ENCODE results near the gene CNTNAP2.

Gene CNTNAP2

DNA sequence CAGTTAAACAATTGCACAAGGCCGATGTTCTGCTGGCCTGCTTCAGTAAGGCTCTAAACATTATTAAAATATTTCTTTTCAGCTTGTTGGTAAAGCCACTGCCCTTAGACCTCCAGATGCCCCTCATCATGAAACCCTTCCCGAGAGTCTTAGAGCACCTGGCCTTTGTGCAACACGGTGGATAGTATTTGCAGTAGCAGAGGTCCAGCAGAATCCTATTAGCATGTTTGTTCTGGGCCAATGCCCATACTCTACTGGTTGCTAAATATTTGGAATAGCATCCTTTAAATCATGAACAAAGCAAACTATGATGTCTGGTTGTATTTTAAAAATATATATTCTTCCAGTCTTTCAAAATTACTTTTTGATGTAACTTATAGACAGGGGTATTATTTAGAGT, 584.6 kb downstream of the CNTNAP2 start:
- no peak for DNase-seq

GRCh38 chr7:146702898-146703297, 586.3 kb downstream of the CNTNAP2 start:
- no peak for DNase-seq

- no peak for DNase-seq
Observed at GRCh38 chr7:146709451-146710027, 592.9 kb downstream of the CNTNAP2 start.

DNA sequence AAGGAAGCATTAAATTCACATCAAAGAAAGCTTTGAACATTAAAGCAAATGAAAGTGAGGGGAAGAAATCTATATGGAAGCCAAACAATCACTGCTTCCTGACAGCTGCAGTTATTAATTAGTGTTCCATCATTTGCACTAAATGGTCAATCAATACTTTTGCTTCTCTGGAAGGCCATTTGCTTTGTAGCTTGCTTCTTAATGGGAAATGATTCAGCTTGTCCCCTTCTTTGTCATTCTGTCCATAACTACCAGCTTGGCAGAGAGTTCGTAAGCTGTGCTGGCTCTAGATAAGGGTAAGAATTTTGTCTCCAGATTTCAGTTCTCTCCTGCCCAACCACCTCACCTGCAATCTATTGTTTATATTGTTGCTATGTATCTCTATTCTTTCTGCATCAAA, 596.6 kb downstream of the CNTNAP2 start:
- no peak for DNase-seq

- DNase-seq, result no peak
Observed at GRCh38 chr7:146713934-146714333, 597.3 kb downstream of the CNTNAP2 start.

- DNase-seq, result no peak
Observed at GRCh38 chr7:146720195-146720594, 603.6 kb downstream of the CNTNAP2 start.

DNA sequence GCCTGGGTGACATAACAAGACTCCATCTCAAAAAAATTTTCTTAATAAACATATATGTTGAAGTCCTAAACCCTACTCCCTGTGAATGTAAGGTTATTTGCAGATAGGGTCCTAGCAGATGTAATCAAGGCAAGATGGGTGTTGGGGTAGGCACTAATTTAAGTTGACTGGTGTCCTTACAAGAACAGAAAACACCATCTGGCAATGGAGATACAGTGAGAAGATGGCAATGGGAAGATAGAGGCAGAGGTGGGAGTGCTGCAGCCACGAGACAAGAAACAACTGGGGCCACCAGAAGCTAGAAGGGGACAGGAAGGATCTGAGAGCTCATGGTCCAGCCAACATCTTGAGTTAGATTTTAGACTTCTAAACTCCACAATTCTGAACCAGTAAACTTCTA, 606.4 kb downstream of the CNTNAP2 start:
- DNase-seq, result no peak

DNA sequence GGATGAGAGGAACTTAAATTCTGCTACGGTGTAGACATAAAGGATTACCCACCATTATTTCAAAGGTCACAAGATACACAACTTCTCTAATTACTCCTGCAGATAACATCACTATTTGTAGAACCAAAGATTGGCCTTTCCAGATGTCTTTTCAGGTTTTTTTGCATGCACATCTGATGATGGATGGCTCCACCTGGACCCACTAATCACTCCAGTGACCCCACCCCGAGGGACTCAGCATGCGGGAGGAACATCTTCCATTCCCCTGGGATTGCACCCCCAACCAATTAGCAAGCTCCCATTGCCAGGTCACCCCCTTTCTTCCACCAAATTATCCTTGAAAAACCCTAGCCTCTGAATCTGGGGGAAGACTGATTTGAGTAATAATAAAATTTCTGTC, 608.9 kb downstream of the CNTNAP2 start:
- DNase-seq, result peak; percentile 46

DNA sequence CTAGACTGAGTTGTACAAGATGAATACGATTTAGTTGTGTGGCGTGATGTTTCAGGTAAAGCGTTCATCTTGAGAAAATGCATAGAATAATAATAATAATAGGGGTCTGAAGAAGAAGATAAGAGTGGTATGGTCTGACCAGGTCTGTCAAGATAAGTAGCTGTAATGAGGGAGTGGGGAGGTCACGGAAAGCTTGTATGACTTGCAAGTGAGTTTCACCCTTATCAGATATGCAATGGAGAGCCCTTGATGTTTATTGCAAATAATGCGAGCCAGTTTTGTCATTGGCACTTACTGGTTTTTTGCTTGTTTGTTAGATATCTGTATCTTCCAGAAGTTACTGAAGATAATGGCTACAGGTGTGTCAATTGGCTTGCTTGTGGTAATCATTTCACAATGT, 611.5 kb downstream of the CNTNAP2 start:
- DNase-seq, result no peak

- DNase-seq, result no peak
Observed at GRCh38 chr7:146728611-146729010, 612.0 kb downstream of the CNTNAP2 start.

DNA sequence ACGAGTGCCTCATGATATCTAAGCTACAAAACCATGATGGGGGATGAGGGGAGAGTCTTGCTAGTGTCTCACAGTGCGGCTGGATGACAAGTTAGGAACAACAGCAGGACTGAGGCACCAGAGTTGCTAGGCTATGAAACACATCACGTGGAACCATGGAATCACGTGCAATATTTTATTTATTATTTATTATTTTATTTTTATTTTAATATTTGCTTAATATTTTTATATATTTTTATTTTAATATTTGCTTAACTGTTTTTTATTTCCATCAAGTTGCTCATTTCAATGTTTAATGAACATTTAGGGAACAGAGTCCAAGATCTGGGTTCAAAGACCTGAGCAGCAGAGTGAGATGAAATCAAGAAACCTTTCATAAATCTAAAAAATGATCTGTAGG, 614.6 kb downstream of the CNTNAP2 start:
- no peak for DNase-seq

DNA sequence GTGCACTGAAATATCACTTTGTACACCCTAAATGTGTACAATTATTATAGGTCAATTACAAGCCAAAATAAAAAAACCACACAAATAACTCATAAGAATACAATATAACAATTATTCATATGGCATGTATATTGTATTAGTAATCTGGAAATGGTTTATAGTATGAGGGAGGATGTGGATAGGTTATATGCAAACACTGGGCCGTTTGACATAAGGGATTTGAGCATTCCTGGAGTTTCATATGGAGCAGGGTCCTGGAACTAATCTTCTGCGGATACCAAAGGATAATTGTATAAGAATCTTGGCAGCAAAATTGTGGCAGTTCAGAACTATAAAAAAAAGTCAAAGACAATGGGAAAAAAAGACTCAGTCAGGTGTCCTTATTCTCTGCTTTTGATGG, 619.4 kb downstream of the CNTNAP2 start:
- DNase-seq, result no peak

- DNase-seq, result no peak
Observed at GRCh38 chr7:146736446-146737190, 620.0 kb downstream of the CNTNAP2 start.

DNA sequence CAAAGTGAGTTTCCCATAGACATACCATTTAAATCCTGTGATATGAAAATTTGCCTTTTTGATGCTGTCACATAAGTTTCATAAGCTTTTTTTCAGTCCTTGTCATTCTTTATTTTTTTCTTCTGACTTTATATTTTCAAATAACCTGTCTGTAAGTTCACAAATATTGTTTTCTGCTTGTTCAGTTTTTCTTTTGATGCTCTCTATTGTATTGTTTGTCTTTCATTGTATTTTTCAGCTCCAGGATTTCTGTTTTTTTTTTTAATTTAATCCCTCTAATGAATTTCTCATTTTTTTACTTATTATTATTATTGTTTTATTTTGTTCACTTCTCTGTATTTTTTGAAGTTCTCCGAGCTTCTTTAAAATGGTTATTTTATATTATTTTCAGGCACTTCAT, 623.4 kb downstream of the CNTNAP2 start:
- DNase-seq, result no peak

DNA sequence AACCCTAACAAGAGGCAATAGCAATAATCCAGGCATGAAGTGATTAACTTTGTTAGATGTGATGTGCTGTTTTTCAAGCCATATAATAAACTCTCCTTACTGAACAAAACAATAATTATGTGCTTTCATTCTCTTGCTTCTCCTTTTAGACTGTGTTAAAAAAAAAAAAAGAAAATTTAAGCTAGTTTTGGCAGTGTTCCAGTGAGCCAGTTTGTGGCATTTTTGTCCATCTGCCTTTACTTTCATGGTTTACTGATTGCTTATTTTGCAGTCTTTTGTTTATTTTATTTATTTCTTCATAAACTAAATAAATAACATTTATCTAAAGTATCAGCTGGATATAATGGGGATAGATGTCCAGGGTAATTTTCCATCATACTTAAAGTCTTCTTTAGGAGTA, 625.3 kb downstream of the CNTNAP2 start:
- peak; percentile 61 for DNase-seq

- DNase-seq, result no peak
Observed at GRCh38 chr7:146754385-146754784, 637.8 kb downstream of the CNTNAP2 start.

DNA sequence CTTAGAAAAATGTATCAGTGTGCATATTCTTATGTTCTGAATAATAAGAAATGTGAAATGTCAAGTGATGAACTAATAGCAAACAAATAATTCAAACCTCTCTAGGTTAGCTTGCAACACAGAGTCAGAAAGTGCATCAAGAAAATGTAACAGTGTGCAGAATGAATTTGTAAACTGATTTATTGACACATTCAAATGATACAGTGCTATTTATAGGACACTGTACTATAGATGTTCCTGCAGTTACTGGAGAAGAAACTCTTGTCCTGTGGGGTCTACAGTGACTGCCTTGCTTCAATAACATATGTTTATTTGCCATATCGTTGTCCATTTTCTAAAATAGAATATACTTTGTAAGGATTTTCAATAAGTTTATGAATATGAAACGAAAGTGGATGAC, 639.0 kb downstream of the CNTNAP2 start:
- DNase-seq, result no peak

DNA sequence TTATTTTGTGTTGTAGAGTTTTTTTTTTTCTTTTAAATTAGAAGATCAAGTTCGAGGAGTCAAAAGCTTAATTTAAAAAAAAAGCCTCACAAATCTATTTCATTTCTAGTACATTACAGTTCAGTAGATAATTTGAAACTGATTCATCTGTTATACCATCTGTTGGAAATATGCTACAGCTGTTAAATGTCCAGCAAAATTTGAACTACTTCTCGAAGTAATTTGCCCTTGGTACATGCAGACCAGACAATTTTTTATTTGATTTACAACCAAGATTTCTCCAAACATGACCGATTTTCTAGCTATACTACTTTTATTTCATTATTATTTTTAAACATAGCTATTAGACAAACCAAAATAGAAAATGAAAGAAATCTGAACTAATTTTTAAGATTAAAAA, 647.9 kb downstream of the CNTNAP2 start:
- peak; percentile 58 for DNase-seq

- DNase-seq, result no peak
Observed at GRCh38 chr7:146768957-146769356, 652.4 kb downstream of the CNTNAP2 start.

DNA sequence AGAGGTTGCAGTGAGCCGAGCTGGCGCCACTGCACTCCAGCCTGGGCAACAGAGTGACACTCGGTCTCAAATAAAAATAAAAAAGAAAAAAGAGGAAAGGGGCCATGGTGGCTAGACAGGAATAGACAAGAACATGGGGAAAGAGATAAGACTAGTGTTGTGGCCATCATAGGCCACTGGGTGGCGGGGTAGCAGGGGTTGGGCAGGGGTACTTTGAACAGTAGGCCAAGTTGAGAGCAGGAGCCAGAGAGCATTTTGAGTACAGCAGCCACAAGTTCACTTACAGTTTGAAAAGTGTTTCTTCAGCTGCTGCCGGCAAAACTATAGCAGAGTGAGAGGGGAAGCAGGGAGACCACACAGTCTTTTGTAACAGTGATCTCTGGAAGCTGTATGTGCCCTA, 656.0 kb downstream of the CNTNAP2 start:
- no peak for DNase-seq

DNA sequence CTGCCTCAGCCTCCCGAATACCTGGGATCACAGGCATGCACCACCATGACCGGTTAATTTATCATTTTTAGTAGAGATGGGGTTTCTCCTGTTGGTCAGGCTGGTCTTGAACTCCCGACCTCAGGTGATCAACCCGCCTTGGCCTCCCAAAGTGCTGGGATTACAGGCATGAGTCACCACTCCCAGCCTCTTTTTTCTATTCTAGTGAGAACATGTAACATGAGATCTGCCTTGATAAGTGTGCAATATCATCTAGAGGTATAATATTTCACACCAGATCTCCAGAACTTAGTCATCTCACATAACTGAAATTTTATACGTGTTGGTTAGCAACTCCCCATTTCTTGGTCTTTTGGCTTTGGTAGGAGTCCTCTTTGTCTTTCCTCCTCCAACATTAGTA, 656.9 kb downstream of the CNTNAP2 start:
- peak; percentile 68 for DNase-seq

- no peak for DNase-seq
Observed at GRCh38 chr7:146781352-146782116, 664.9 kb downstream of the CNTNAP2 start.

DNA sequence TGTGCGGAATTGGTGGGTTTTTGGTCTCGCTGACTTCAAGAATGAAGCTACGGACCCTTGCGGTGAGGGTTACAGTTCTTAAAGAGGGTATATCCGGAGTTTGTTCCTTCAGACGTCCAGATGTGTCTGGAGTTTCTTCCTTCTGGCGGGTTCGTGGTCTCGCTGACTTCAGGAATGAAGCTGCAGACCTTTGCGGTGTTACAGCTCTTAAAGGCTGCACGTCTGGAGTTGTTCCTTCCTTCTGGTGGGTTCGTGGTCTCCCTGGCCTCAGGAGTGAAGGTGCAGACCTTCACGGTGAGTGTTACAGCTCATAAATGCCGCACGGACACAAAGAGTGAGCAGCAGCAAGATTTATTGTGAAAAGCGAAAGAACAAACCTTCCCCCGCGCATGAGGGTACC, 670.7 kb downstream of the CNTNAP2 start:
- no peak for DNase-seq

- DNase-seq, result no peak
Observed at GRCh38 chr7:146788008-146788407, 671.4 kb downstream of the CNTNAP2 start.

All from NCI-H2171 (cell line).